Measurements from ENCODE around the gene DYNLL1.
"Not testable (repeated sequence)": the region's sequence is repeated elsewhere in the genome, so short reads cannot be mapped to it uniquely, and the experiment has no call there.

Gene DYNLL1

GRCh38 chr12:120522568-120522967 lies 26.7 kb downstream of the DYNLL1 start:
- no peak for DNase-seq

DNA sequence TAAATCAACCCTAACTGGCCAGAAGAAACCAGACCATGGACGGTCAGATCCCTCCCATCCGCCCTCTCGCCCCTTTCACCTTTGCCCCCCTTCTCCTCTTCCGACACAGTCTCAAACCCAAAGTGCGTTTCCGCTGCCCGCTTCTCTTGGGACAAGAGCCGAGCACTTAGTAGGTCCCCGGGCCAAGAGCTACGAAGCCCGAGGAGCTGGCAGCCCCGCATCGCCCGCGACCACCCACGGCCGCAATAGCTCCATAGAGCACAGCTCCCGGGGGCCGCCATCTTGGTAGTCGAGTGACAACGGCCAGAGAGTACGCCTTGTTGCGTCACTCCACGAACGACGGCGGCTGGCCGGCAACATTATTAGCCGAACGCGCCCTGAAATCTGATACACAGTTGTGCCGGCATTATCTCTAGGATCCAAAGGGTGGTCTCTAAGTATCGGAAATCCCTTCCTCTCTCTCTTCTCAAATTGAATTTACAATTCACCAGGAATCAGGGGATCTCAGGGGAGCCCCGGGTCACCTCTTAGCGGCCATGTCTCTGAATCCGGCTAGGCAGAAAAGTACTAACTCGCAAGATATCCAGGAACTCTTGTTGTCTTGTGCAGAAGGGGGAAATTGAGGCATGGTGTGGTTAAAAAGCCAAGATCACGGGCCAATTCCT lies 33.1 kb downstream of the DYNLL1 start, which contains the start of gene COQ5:
COQ5 (minus strand) TSS at position 298 of the 665 bp plus-strand sequence; CDS start at position 281, 17 bp downstream.
- DNase-seq = peak; percentile 77 to 94

- peak; percentile 69 to 75 for DNase-seq
Observed at GRCh38 chr12:120529641-120530417, 33.9 kb downstream of the DYNLL1 start.

- not testable (repeated sequence) for DNase-seq
Observed at GRCh38 chr12:120530418-120530761, 34.5 kb downstream of the DYNLL1 start.

DNA sequence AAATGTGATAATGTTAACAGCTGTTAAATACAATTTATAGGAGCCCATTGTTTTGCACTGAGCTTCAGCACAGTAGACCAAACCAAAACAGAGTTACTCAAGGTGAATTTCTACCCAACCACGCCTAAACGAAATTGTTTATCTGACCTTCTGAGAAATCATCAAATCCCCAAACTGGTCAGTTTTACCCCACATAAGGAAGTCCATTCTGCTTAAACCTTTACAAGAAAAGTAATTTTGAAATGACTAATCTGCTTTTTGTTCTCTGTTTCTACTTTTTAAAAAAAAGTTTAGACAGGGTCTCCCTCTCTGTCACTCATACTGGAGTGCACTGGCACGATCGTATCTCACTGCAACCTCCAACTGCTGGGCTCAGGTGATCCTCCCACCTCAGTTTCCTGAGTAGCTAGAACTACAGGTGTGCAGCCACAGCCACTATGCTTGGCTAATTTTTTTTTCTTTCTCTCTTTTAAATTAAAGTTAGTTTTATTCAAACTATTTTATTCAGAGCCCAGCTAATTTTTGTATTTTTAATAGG lies 36.9 kb downstream of the DYNLL1 start:
- DNase-seq = no peak

DNA sequence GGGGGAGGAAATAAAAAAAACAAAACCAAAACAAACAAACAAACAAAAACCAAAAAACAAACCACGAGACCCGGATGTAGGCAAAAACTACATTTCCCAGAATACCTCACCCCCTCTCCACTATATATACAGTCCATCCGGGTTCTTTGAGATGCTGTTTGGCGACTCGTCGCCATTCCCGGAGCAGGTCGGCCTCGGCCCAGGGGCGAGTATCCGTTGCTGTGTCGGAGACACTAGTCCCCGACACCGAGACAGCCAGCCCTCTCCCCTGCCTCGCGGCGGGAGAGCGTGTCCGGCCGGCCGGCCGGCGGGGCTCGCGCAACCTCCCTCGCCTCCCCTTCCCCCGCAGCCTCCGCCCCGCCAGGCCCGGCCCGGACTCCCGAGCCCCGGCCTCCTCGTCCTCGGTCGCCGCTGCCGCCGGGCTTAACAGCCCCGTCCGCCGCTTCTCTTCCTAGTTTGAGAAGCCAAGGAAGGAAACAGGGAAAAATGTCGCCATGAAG lies 38.3 kb downstream of the DYNLL1 start, which contains the start of gene RNF10:
RNF10 (plus strand) TSS at position 154 of the 500 bp plus-strand sequence. CDS start 456 bp downstream, outside the sequence.
- DNase-seq = peak; percentile 85 to 95

- DNase-seq = peak; percentile 22 to 35
Observed at GRCh38 chr12:120534703-120535655, 39.1 kb downstream of the DYNLL1 start.

DNA sequence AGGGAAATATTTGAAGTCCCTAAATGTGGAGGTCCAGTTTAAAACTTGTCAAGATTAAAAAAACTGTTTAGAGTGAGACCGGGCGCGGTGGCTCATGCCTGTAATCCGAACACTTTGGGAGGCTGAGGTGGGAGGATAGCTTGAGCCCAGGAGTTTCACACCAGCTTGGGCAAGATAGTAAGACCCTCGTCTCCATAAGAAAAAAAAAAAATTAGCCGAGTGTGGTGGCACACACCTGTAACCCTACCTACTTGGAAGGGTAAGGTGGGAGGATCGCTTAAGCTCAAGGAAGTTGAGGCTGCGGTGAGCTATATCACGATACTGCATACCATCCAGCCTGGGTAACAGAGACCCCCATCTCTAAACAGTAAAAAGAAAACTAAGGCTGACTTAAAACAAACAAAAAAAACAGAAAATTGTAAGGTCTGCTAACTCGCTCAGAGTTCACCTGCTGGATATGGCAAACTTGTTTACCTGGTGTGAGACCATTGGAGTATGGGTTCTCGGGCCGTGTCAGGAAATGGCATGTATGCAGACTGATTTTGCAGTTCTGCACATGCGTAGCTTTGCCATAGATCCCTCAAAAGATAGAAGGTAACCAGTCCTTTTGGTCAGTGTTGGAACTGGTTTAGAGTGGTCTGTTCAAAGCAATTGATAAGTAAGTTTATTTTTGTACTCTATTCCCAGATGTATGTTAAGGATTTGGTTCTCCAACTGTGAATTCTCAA lies 40.3 kb downstream of the DYNLL1 start:
- no peak for DNase-seq

GRCh38 chr12:120537856-120538220 lies 41.9 kb downstream of the DYNLL1 start:
- DNase-seq = no peak

DNA sequence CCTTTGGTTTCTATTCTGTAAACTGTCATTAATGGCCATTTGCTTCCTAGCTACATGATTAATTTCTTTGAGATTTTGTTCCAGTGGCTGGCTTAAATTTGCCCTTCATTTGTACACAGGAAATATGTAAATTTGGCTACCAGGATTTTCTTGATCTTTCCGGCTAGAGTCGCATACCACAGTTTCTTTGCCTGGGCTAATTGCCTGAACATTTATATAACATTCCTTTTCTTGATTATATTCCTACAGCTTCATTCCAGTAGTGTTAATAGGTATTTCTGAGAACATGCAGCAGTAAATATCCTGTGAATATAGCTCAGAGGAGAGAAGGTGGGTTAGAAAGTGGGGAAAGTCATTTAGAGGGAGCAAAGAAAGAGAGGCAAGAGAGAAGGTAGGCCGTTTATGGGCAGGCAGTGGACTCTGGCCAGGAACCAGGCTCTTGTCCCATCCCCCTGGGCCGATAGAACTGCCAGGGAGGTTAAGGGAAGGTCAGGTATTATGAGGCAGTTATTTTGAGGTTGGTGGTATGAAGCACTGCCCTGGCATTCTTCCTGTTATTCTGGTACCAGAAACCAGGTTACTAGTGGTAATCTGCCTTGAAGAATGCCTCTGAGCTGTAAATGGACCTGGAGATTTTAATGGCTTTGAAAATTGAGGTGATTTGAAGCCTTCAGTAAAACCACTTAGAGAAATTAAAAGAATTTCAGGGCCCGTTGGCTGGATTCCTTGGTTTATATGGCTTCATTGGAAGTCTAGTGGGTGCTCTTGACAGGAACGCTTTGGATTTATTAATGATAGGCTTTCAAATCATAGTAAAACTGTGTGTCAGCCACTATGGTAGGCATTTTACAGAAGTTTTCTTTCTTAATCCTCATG lies 42.6 kb downstream of the DYNLL1 start:
- peak in 1 of 2 donors; percentile 20 for DNase-seq

DNA sequence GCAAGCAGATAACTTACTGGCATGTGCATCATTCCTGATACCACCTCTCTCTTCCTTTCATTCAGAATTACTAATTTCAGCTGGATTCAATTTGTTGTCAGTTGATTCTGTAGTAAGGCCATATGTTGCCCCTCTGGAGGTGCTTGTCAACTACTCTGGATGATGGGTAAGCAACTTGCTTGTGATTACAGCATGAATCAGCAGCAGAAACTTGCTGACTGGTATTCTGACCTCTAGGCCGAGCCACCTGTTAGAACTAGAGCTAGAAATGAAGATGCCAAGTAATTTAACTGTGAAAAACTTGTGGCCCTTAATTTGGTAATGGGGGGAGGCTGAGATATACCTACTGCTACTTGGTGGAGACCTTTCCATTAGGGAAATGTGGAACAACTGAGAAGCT lies 43.4 kb downstream of the DYNLL1 start:
- no peak for DNase-seq

- peak; percentile 37 to 51 for DNase-seq
Observed at GRCh38 chr12:120540445-120540844, 44.5 kb downstream of the DYNLL1 start.

DNA sequence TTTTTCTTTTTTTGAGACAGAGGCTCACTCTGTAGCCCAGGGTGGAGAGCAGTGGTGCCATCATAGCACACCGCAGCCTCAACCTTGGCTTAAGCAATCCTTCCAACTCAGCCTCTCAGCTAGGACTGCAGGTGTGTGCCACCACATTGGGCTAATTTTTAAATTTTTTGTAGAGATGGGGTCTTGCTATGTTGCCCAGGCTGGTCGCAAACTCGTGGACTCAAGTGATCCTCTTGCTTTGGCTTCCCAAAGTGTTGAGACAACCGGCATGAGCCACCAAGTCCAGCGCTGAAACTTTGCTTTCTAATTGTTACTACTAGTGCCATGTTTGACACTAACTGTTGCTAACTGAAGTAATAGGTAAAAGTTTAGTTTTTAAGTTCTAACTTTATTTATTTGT lies 46.3 kb downstream of the DYNLL1 start:
- no peak for DNase-seq

DNA sequence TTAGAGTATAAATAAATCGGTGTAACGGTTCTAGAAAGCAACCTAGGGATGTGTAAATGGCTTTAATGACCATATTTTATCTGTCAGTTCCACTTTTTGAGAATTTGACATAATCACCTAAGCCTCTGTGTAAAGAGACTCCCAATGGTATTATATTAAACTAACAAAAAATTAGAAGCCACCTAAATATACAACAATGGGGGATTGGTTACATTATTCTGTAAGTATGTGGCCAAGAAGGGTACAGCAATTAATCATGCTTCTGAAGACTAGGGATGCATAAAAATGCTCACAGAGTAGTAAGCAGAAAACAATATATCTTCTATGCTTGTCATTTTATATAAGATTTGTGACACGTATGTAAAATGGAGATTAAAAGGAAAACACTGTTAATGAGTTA lies 48.8 kb downstream of the DYNLL1 start:
- no peak for DNase-seq

DNA sequence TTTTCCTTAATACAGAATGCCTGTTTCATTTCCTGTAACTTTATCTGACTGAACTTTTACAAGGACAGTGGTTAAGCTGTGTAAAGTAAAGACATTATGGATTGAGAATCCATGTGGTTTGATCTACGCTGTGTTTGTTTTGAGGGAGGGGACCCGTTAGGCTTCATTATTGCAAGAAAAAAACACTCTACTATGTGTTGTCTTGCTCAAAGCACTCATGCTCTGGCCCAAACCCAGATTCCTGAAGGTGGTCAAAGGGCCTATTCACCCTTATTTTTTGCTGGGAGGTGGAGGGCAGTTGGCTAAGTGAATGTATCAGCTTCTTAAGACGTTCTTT lies 50.1 kb downstream of the DYNLL1 start:
- DNase-seq = no peak

All from inflammatory macrophage treated with lipopolysaccharide for 1 hour (primary cell).